H1 (cell line): ENCODE measurements around the gene DACT3. TPM values are rescaled to one million over a fixed set of nuclear protein-coding genes. Genes with fewer than 3 reads are reported as not detected.

Experiments
- CBX8 ChIP-seq: fragments of 300-800, 300-1000 bp; sonication (generic); IDR thresholded peaks from 2 replicates; pipeline ENCODE4 v1.7.1; 2016; ENCODE audit warnings: low read depth, low read length, borderline replicate concordance
- E2F6 ChIP-seq: IDR thresholded peaks from 2 replicates; pipeline ENCODE4 v1.6.1; 2012; ENCODE audit warnings: inconsistent platforms
- SAP30 ChIP-seq: fragments of 300-600 bp; sonication (generic); IDR thresholded peaks from 2 replicates; pipeline ENCODE4 v1.7.1; 2012; ENCODE audit warnings: low read length, moderate library complexity, mild to moderate bottlenecking, inconsistent platforms; ENCODE audit not compliant: insufficient read depth, insufficient replicate concordance
- SIN3A ChIP-seq, 2 experiments: IDR thresholded peaks in 1 of 2; conservative IDR thresholded peaks in 1 of 2; 2 replicates each; pipeline ENCODE4 v1.6.1; 2011 to 2012; ENCODE audit warnings: low read length in 2 of 2, improper control_type of control experiment in 1 of 2, low read depth in 1 of 2, mild to moderate bottlenecking in 1 of 2
- microRNA counts: library from miRNA; unstranded; fragments of <30 nt; microRNA quantifications from one replicate; lab custom pipeline; 2015
- microRNA-seq, 2 experiments: library from miRNA; unstranded; fragments of <30 nt; microRNA quantifications; one replicate each; pipeline versions ENCODE4 to v1.2.0, GENCODE V29; 2016 to 2020; ENCODE audit warnings: borderline microRNAs expressed in 2 of 2, borderline number of aligned reads in 2 of 2, borderline replicate concordance in 1 of 2
- polyA plus RNA-seq, 7 experiments: library from polyadenylated mRNA; depleted of rRNA in 3 of 7; stranded (reverse) in 5 of 7; unstranded in 2 of 7; fragments of >200 nt in 5 of 7; fragments of 200-250 nt in 2 of 7; gene quantifications; 1 replicate in 5 of 7; 2 replicates in 1 of 7; 4 replicates in 1 of 7; pipeline versions ENCODE4 v1.2.1 to v1.2.3, GENCODE V29; 2011 to 2013; ENCODE audit warnings: missing spikeins in 2 of 7, mixed read lengths in 2 of 7
- small RNA-seq: library from polyadenylated mRNA; stranded (forward); fragments of <200 nt; extraction: miRNeasy Mini kit (QIAGEN cat#:217004); gene quantifications from one replicate; pipeline ENCODE3, GENCODE V24; 2013; ENCODE audit not compliant: insufficient read depth
- total RNA-seq: library from RNA; stranded (reverse); fragmentation: NEBNext Ultra II Directional; extraction: Animal tissue kit (Norgen Biotek cat#: 25700); gene quantifications from 2 replicates; pipeline ENCODE4 v1.2.1, GENCODE V29; 2021

The DACT3 gene
- total and polyA plus RNA-seq, 2 of the 8 experiments (the other 6 are each of a cell fraction or from before 2014, with no cell fraction given), result 1.8 to 2.0 TPM

GRCh38 chr19:46598372-46598917 lies 62.5 kb downstream of the DACT3 start (continued):
- no peak for TF ChIP-seq SIN3A (conservative IDR thresholded peaks at IDR 0.05 in 1 of 2, IDR thresholded peaks at IDR 0.05 in 1 of 2; ENCODE audit: low read depth in 1 of 2, low read length in 2 of 2)
- no peak for TF ChIP-seq CBX8
- TF ChIP-seq SAP30, result no peak
- TF ChIP-seq E2F6, result no peak
- TF ChIP-seq, all 59 proteins: peak for 0

MicroRNAs encoded within 50 kb of the gene (microRNA counts, 767-probe panel; counts per million panel counts)
- microRNA hsa-miR-320e (lab: Ali Mortazavi, UCI), result 879 counts per million, percentile 95 among the panel's probes with 10 or more counts

Small RNA genes within 50 kb of the gene (microRNA-seq; reads per million reads assigned to microRNA genes)
- 0 to 0.46 reads per million in 2 experiments for gene MIR320E

Small RNA genes within 50 kb of the gene (small RNA-seq; reads per million reads assigned to genes)
- 0.51 reads per million for gene MIR320E
- not detected for gene RN7SL364P

Other genes starting within 250 kb of the DACT3 start
- gene CCDC8, start 247.6 kb downstream of the DACT3 start, total RNA-seq, result 13.6 and 15.1 TPM in 2 replicates
- 4.9 and 6.6 TPM in 2 replicates for gene CCDC8, start 247.6 kb downstream of the DACT3 start, polyA plus RNA-seq (2011; rRNA removed)
- 1.7 and 1.8 TPM in 2 replicates for gene PNMA8C, start 232.2 kb downstream of the DACT3 start, total RNA-seq
- gene PNMA8C, start 232.2 kb downstream of the DACT3 start, polyA plus RNA-seq (2011; rRNA removed), result 0.46 and 0.53 TPM in 2 replicates
- gene PNMA8A, start 189.6 kb downstream of the DACT3 start, total RNA-seq, result 21.6 and 22.8 TPM in 2 replicates
- 9.2 and 10.0 TPM in 2 replicates for gene PNMA8A, start 189.6 kb downstream of the DACT3 start, polyA plus RNA-seq (2011; rRNA removed)
- gene PNMA8B, start 165.3 kb downstream of the DACT3 start, total RNA-seq, result 1.2 and 1.4 TPM in 2 replicates
- 0.48 and 0.94 TPM in 2 replicates for gene PNMA8B, start 165.3 kb downstream of the DACT3 start, polyA plus RNA-seq (2011; rRNA removed)
- gene CALM3, start 59.9 kb downstream of the DACT3 start, total RNA-seq, result 318 and 326 TPM in 2 replicates
- gene CALM3, start 59.9 kb downstream of the DACT3 start, polyA plus RNA-seq (2011; rRNA removed), result 315 and 405 TPM in 2 replicates
- not detected in 2 replicates for gene PTGIR, start 36.1 kb downstream of the DACT3 start, total RNA-seq
- 0.15 and 0.19 TPM in 2 replicates for gene PTGIR, start 36.1 kb downstream of the DACT3 start, polyA plus RNA-seq (2011; rRNA removed)
- gene GNG8, start 25.0 kb downstream of the DACT3 start, total RNA-seq, result not detected in 2 replicates
- gene GNG8, start 25.0 kb downstream of the DACT3 start, polyA plus RNA-seq (2011; rRNA removed), result not detected in 2 replicates
- 63.8 and 73.1 TPM in 2 replicates for gene PRKD2, start 55.9 kb upstream of the DACT3 start, total RNA-seq
- gene PRKD2, start 55.9 kb upstream of the DACT3 start, polyA plus RNA-seq (2011; rRNA removed), result 24.4 and 34.9 TPM in 2 replicates
- 24.4 and 24.8 TPM in 2 replicates for gene FKRP, start 84.9 kb upstream of the DACT3 start, total RNA-seq
- 17.1 and 29.1 TPM in 2 replicates for gene FKRP, start 84.9 kb upstream of the DACT3 start, polyA plus RNA-seq (2011; rRNA removed)
- gene STRN4, start 85.3 kb upstream of the DACT3 start, total RNA-seq, result 120 and 124 TPM in 2 replicates
- gene STRN4, start 85.3 kb upstream of the DACT3 start, polyA plus RNA-seq (2011; rRNA removed), result 187 and 298 TPM in 2 replicates
- 290 and 291 TPM in 2 replicates for gene SLC1A5, start 127.4 kb upstream of the DACT3 start, total RNA-seq
- 351 and 475 TPM in 2 replicates for gene SLC1A5, start 127.4 kb upstream of the DACT3 start, polyA plus RNA-seq (2011; rRNA removed)
- 195 and 205 TPM in 2 replicates for gene AP2S1, start 189.7 kb upstream of the DACT3 start, total RNA-seq
- 211 and 314 TPM in 2 replicates for gene AP2S1, start 189.7 kb upstream of the DACT3 start, polyA plus RNA-seq (2011; rRNA removed)
- 62.2 and 64.5 TPM in 2 replicates for gene ARHGAP35, start 199.8 kb upstream of the DACT3 start, total RNA-seq
- gene ARHGAP35, start 199.8 kb upstream of the DACT3 start, polyA plus RNA-seq (2011; rRNA removed), result 29.7 and 32.0 TPM in 2 replicates